ENCODE measurements around the gene TMEM266. TPM values are rescaled to one million over a fixed set of nuclear protein-coding genes. Genes with fewer than 3 reads are reported as not detected.

TMEM266 gene
- total and polyA plus RNA-seq, 4 experiments from 2014 or later, result not detected

- H3K36me3 ChIP-seq (ENCODE audit: insufficient read depth, low read length), result no peaks in the 10 kb centered on the region
- peaks cover 16 to 18% of the 10 kb centered on the region in 2 donors for H3K27me3 Mint-ChIP-seq
- intact Hi-C loops (cut with micrococcal nuclease), result no loop called here
- H3K36me3 Mint-ChIP-seq, result no peaks in the 10 kb centered on the region
- peaks cover 8% of the 10 kb centered on the region for H3K4me1 ChIP-seq (ENCODE audit: insufficient read depth, low read length)
- H3K4me3 ChIP-seq (ENCODE audit: low read length in 2 of 2), result no peak overlapping the region
- H3K4me1 Mint-ChIP-seq, result peaks cover 7 to 17% (median 10%) of the 10 kb centered on the region in 4 donors
- no peak overlapping the region for H3K27ac Mint-ChIP-seq
- POLR2A ChIA-PET (ENCODE audit: partially characterized antibody), result interaction anchor here (1.3 kb wide), 1 partner anchor 9 kb away, joined by 3 read pairs; no protein-coding TSS in a partner anchor
- H3K27ac ChIP-seq (ENCODE audit: low read depth, low read length), result no peak overlapping the region
- peaks cover 10% of the 10 kb centered on the region for H3K27me3 ChIP-seq (ENCODE audit: insufficient read depth, low read length)
- DNase-seq, result no peak
- no peak overlapping the region for H3K4me3 Mint-ChIP-seq
- H3K9me3 Mint-ChIP-seq, result no peaks in the 10 kb centered on the region
- H3K9me3 ChIP-seq (ENCODE audit: control insufficient read depth in 1 of 2, low read length in 2 of 2), result no peaks in the 10 kb centered on the region
- CTCF ChIA-PET (ENCODE audit: partially characterized antibody), result interaction anchor here (1.3 to 2.0 kb wide), 3 partner anchors 8 to 85 kb away, joined by 3 to 8 read pairs (median 5); no protein-coding TSS in a partner anchor
Measured at GRCh38 chr15:76065793-76066192, 6.0 kb downstream of the TMEM266 start.

GRCh38 chr15:76070192-76070591 is 10.4 kb downstream of the TMEM266 start:
- ChIA-PET POLR2A (ENCODE audit: partially characterized antibody) (no interaction called here), CTCF (ENCODE audit: partially characterized antibody) (no interaction called here)
- H3K4me3 ChIP-seq (ENCODE audit: low read length in 2 of 2), result no peak overlapping the region
- H3K27me3 ChIP-seq (ENCODE audit: insufficient read depth, low read length), result no peaks in the 10 kb centered on the region
- H3K9me3 ChIP-seq (ENCODE audit: control insufficient read depth in 1 of 2, low read length in 2 of 2), result no peaks in the 10 kb centered on the region
- no peak overlapping the region for H3K27ac Mint-ChIP-seq
- H3K36me3 Mint-ChIP-seq, result no peaks in the 10 kb centered on the region
- peaks cover 8% of the 10 kb centered on the region for H3K4me1 ChIP-seq (ENCODE audit: insufficient read depth, low read length)
- intact Hi-C loops (cut with micrococcal nuclease), result no loop called here
- DNase-seq, result no peak
- peaks cover 0 to 7% of the 10 kb centered on the region in 2 donors for H3K27me3 Mint-ChIP-seq
- H3K36me3 ChIP-seq (ENCODE audit: insufficient read depth, low read length), result no peaks in the 10 kb centered on the region
- peaks cover 5 to 9% (median 7%) of the 10 kb centered on the region in 4 donors for H3K4me1 Mint-ChIP-seq
- no peaks in the 10 kb centered on the region for H3K9me3 Mint-ChIP-seq
- H3K27ac ChIP-seq (ENCODE audit: low read depth, low read length), result no peak overlapping the region
- no peak overlapping the region for H3K4me3 Mint-ChIP-seq

- no peak overlapping the region for H3K4me3 ChIP-seq (ENCODE audit: low read length in 2 of 2)
- H3K27me3 ChIP-seq (ENCODE audit: insufficient read depth, low read length), result no peaks in the 10 kb centered on the region
- H3K36me3 ChIP-seq (ENCODE audit: insufficient read depth, low read length), result no peaks in the 10 kb centered on the region
- no peaks in the 10 kb centered on the region for H3K4me1 ChIP-seq (ENCODE audit: insufficient read depth, low read length)
- Mint-ChIP-seq H3K36me3 (no peaks in the 10 kb centered on the region), H3K4me1 (peaks cover 0 to under 1% (median under 1%) of the 10 kb centered on the region in 4 donors), H3K4me3 (no peak overlapping the region), H3K27me3 (peaks cover 0 to 4% of the 10 kb centered on the region in 2 donors), H3K27ac (no peak overlapping the region), H3K9me3 (no peaks in the 10 kb centered on the region)
- POLR2A ChIA-PET (ENCODE audit: partially characterized antibody), result no interaction called here
- intact Hi-C loops (cut with micrococcal nuclease), result no loop called here
- no peaks in the 10 kb centered on the region for H3K9me3 ChIP-seq (ENCODE audit: control insufficient read depth in 1 of 2, low read length in 2 of 2)
- CTCF ChIA-PET (ENCODE audit: partially characterized antibody), result no interaction called here
- H3K27ac ChIP-seq (ENCODE audit: low read depth, low read length), result no peak overlapping the region
- DNase-seq, result no peak
Measured at GRCh38 chr15:76070921-76071635, 11.3 kb downstream of the TMEM266 start.

GRCh38 chr15:76071806-76072205 is 12.0 kb downstream of the TMEM266 start:
- CTCF ChIA-PET (ENCODE audit: partially characterized antibody), result no interaction called here
- no peaks in the 10 kb centered on the region for H3K36me3 ChIP-seq (ENCODE audit: insufficient read depth, low read length)

GRCh38 chr15:76073554-76073953 is 13.8 kb downstream of the TMEM266 start:
- Mint-ChIP-seq H3K4me1 (no peaks in the 10 kb centered on the region), H3K36me3 (no peaks in the 10 kb centered on the region), H3K9me3 (no peaks in the 10 kb centered on the region), H3K4me3 (no peak overlapping the region), H3K27me3 (peaks cover 0 to 3% of the 10 kb centered on the region in 2 donors), H3K27ac (no peak overlapping the region)
- Histone ChIP-seq H3K4me3 (ENCODE audit: low read length in 2 of 2) (no peak overlapping the region), H3K9me3 (ENCODE audit: control insufficient read depth in 1 of 2, low read length in 2 of 2) (no peaks in the 10 kb centered on the region), H3K4me1 (ENCODE audit: insufficient read depth, low read length) (no peaks in the 10 kb centered on the region), H3K36me3 (ENCODE audit: insufficient read depth, low read length) (no peaks in the 10 kb centered on the region), H3K27ac (ENCODE audit: low read depth, low read length) (no peak overlapping the region), H3K27me3 (ENCODE audit: insufficient read depth, low read length) (no peaks in the 10 kb centered on the region)
- POLR2A ChIA-PET (ENCODE audit: partially characterized antibody), result no interaction called here
- CTCF ChIA-PET (ENCODE audit: partially characterized antibody), result no interaction called here
- DNase-seq, result no peak
- intact Hi-C loops (cut with micrococcal nuclease), result no loop called here

More at GRCh38 chr15:76071806-76072205, 12.0 kb downstream of the TMEM266 start:
- Histone ChIP-seq H3K27ac (ENCODE audit: low read depth, low read length) (no peak overlapping the region), H3K4me1 (ENCODE audit: insufficient read depth, low read length) (no peaks in the 10 kb centered on the region), H3K9me3 (ENCODE audit: control insufficient read depth in 1 of 2, low read length in 2 of 2) (no peaks in the 10 kb centered on the region), H3K27me3 (ENCODE audit: insufficient read depth, low read length) (no peaks in the 10 kb centered on the region), H3K4me3 (ENCODE audit: low read length in 2 of 2) (no peak overlapping the region)
- intact Hi-C loops (cut with micrococcal nuclease), result no loop called here
- Mint-ChIP-seq H3K27ac (no peak overlapping the region), H3K9me3 (no peaks in the 10 kb centered on the region), H3K27me3 (peaks cover 0 to 3% of the 10 kb centered on the region in 2 donors), H3K4me3 (no peak overlapping the region), H3K36me3 (no peaks in the 10 kb centered on the region), H3K4me1 (no peaks in the 10 kb centered on the region)
- POLR2A ChIA-PET (ENCODE audit: partially characterized antibody), result no interaction called here
- no peak for DNase-seq

- H3K4me3 ChIP-seq (ENCODE audit: low read length in 2 of 2), result no peak overlapping the region
- H3K27ac ChIP-seq (ENCODE audit: low read depth, low read length), result no peak overlapping the region
- no peaks in the 10 kb centered on the region for H3K27me3 ChIP-seq (ENCODE audit: insufficient read depth, low read length)
- ChIA-PET CTCF (ENCODE audit: partially characterized antibody) (interaction anchor here (1.0 kb wide), 1 partner anchor 16 kb away, joined by 3 read pairs; no protein-coding TSS in a partner anchor), POLR2A (ENCODE audit: partially characterized antibody) (no interaction called here)
- no peak overlapping the region for H3K27ac Mint-ChIP-seq
- no peaks in the 10 kb centered on the region for H3K36me3 Mint-ChIP-seq
- no peaks in the 10 kb centered on the region for H3K4me1 Mint-ChIP-seq
- H3K27me3 Mint-ChIP-seq, result no peaks in the 10 kb centered on the region
- no peaks in the 10 kb centered on the region for H3K36me3 ChIP-seq (ENCODE audit: insufficient read depth, low read length)
- H3K9me3 ChIP-seq (ENCODE audit: control insufficient read depth in 1 of 2, low read length in 2 of 2), result no peaks in the 10 kb centered on the region
- no peaks in the 10 kb centered on the region for H3K4me1 ChIP-seq (ENCODE audit: insufficient read depth, low read length)
- DNase-seq, result no peak
- no peak overlapping the region for H3K4me3 Mint-ChIP-seq
- intact Hi-C loops (cut with micrococcal nuclease), result no loop called here
- no peaks in the 10 kb centered on the region for H3K9me3 Mint-ChIP-seq
Measured at GRCh38 chr15:76075046-76075445, 15.3 kb downstream of the TMEM266 start.

GRCh38 chr15:76078285-76078877 is 18.6 kb downstream of the TMEM266 start:
- no peaks in the 10 kb centered on the region for H3K36me3 ChIP-seq (ENCODE audit: insufficient read depth, low read length)
- Mint-ChIP-seq H3K4me3 (no peak overlapping the region), H3K36me3 (no peaks in the 10 kb centered on the region), H3K4me1 (no peaks in the 10 kb centered on the region), H3K9me3 (peaks cover 0 to 2% (median 0%) of the 10 kb centered on the region in 8 donors), H3K27me3 (peaks cover 6 to 7% of the 10 kb centered on the region in 2 donors), H3K27ac (no peak overlapping the region)
- H3K27me3 ChIP-seq (ENCODE audit: insufficient read depth, low read length), result no peaks in the 10 kb centered on the region
- no peak for DNase-seq
- no peaks in the 10 kb centered on the region for H3K9me3 ChIP-seq (ENCODE audit: control insufficient read depth in 1 of 2, low read length in 2 of 2)
- POLR2A ChIA-PET (ENCODE audit: partially characterized antibody), result no interaction called here
- H3K4me1 ChIP-seq (ENCODE audit: insufficient read depth, low read length), result no peaks in the 10 kb centered on the region
- intact Hi-C loops (cut with micrococcal nuclease), result no loop called here
- CTCF ChIA-PET (ENCODE audit: partially characterized antibody), result no interaction called here
- H3K4me3 ChIP-seq (ENCODE audit: low read length in 2 of 2), result no peak overlapping the region
- no peak overlapping the region for H3K27ac ChIP-seq (ENCODE audit: low read depth, low read length)
